ENCODE results near the gene SYCP1. TPM values are rescaled to one million over a fixed set of nuclear protein-coding genes. Genes with fewer than 3 reads are reported as not detected.

SYCP1 gene
- total and polyA plus RNA-seq, 2 of the 13 experiments (the other 11 are each of a cell fraction or from before 2014, with no cell fraction given), result not detected

DNA sequence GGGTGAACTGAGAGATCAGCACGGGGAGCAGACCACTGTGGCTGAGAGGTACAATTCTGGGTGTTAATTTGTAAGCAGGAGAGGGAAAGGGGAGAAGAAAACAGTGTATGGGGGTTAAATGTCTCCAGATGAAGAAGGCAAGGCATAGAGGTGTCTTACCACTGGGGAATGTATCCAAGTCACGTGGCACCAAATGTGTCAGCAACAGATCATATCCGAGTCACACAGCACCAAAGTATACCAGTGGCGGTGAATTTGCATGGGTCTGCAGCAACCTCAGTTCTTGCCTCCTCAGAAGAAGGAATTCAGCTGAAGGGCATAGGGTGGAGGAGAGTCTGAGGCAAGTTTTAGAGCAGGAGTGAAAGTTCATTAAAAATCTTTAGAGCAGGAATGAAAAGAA, 21.2 kb upstream of the SYCP1 start:
- DNase-seq (ENCODE audit: low spot score), result no peak
- BruUV-seq (replicated peaks), result no TSS peak
- Histone ChIP-seq H2AFZ (ENCODE audit: low read length) (peak overlapping the region; percentile 24), H4K20me1 (ENCODE audit: insufficient read depth, low read length) (no peaks in the 10 kb centered on the region), H3K36me3 (replicated peaks in 1 of 2; ENCODE audit: control insufficient read depth in 1 of 2, insufficient read depth in 2 of 2, low read length in 2 of 2) (no peaks in the 10 kb centered on the region), H3K27me3 (ENCODE audit: control insufficient read depth in 1 of 2, insufficient read depth in 2 of 2, low read length in 2 of 2) (peaks cover 0 to 2% of the 10 kb centered on the region in 2 experiments; a peak in 2 of 5 replicates), H3K9ac (ENCODE audit: insufficient read depth, low read depth, low read length) (no peak overlapping the region), H3K9me3 (ENCODE audit: low read length) (no peaks in the 10 kb centered on the region), H3K4me2 (ENCODE audit: low read depth, low read length) (peak overlapping the region; percentile 39; the same call in 1 of the 2 replicates), H3K4me1 (ENCODE audit: insufficient read depth, low read length) (no peaks in the 10 kb centered on the region), H3K79me2 (ENCODE audit: insufficient read depth, low read length) (no peaks in the 10 kb centered on the region), H3K27ac (ENCODE audit: extremely low read length, insufficient read depth, low read length) (no peak overlapping the region), H3K4me3 (replicated peaks in 1 of 3; ENCODE audit: insufficient read depth in 1 of 3, low read depth in 2 of 3, low read length in 3 of 3) (no peak overlapping the region)
- in situ Hi-C loops (cut with HindIII; ENCODE audit: extremely low pct_ligation_motif_present, low pct_unique_long_range_greater_than_20kb), result no loop called here
- no peak for TF ChIP-seq KAT8 (CRISPR knock-in tag; IDR thresholded peaks at IDR 0.05)
- TF ChIP-seq AHR (CRISPR knock-in tag; IDR thresholded peaks at IDR 0.05), result no peak
- TF ChIP-seq ZNF263 (CRISPR knock-in tag; IDR thresholded peaks at IDR 0.05), result no peak
- TF ChIP-seq ZNF790 (CRISPR knock-in tag; IDR thresholded peaks at IDR 0.05; ENCODE audit: borderline replicate concordance), result no peak
- TF ChIP-seq, protein P1, sequence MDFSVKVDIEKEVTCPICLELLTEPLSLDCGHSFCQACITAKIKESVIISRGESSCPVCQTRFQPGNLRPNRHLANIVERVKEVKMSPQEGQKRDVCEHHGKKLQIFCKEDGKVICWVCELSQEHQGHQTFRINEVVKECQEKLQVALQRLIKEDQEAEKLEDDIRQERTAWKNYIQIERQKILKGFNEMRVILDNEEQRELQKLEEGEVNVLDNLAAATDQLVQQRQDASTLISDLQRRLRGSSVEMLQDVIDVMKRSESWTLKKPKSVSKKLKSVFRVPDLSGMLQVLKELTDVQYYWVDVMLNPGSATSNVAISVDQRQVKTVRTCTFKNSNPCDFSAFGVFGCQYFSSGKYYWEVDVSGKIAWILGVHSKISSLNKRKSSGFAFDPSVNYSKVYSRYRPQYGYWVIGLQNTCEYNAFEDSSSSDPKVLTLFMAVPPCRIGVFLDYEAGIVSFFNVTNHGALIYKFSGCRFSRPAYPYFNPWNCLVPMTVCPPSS (IDR thresholded peaks at IDR 0.05), result no peak
- TF ChIP-seq KLF16 (CRISPR knock-in tag; IDR thresholded peaks at IDR 0.05), result no peak
- no peak for TF ChIP-seq ONECUT2 (CRISPR knock-in tag; IDR thresholded peaks at IDR 0.05)
- TF ChIP-seq, protein P2, sequence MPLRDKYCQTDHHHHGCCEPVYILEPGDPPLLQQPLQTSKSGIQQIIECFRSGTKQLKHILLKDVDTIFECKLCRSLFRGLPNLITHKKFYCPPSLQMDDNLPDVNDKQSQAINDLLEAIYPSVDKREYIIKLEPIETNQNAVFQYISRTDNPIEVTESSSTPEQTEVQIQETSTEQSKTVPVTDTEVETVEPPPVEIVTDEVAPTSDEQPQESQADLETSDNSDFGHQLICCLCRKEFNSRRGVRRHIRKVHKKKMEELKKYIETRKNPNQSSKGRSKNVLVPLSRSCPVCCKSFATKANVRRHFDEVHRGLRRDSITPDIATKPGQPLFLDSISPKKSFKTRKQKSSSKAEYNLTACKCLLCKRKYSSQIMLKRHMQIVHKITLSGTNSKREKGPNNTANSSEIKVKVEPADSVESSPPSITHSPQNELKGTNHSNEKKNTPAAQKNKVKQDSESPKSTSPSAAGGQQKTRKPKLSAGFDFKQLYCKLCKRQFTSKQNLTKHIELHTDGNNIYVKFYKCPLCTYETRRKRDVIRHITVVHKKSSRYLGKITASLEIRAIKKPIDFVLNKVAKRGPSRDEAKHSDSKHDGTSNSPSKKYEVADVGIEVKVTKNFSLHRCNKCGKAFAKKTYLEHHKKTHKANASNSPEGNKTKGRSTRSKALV (CRISPR knock-in tag; IDR thresholded peaks at IDR 0.05), result no peak
- TF ChIP-seq ZNF549 (CRISPR knock-in tag; IDR thresholded peaks at IDR 0.05), result no peak
- TF ChIP-seq ZSCAN21 (CRISPR knock-in tag; IDR thresholded peaks at IDR 0.05; ENCODE audit: borderline replicate concordance), result no peak
- no peak for TF ChIP-seq HMGXB3 (CRISPR knock-in tag; IDR thresholded peaks at IDR 0.05; ENCODE audit: borderline replicate concordance)
- TF ChIP-seq ZNF670 (CRISPR knock-in tag; IDR thresholded peaks at IDR 0.05; ENCODE audit: borderline replicate concordance), result no peak
- TF ChIP-seq MTF2 (CRISPR knock-in tag; IDR thresholded peaks at IDR 0.05; ENCODE audit: borderline replicate concordance), result no peak
- no peak for TF ChIP-seq IRF1 (CRISPR knock-in tag; IDR thresholded peaks at IDR 0.05; ENCODE audit: low read depth)
- no peak for TF ChIP-seq NR2F2 (IDR thresholded peaks at IDR 0.05; ENCODE audit: borderline replicate concordance, low read depth)
- no peak for TF ChIP-seq THAP8 (CRISPR knock-in tag; IDR thresholded peaks at IDR 0.05; ENCODE audit: borderline replicate concordance)
- ChIA-PET CTCF (ENCODE audit: low intra/inter-chr PET ratio, low total read pairs) (no interaction called here), POLR2A (no interaction called here)
- ATAC-seq, result no peak
- no peak for FAIRE-seq
- intact Hi-C loops (cut with micrococcal nuclease; ENCODE audit: unreplicated experiment), result no loop called here
- WGBS (ENCODE audit: low lambda C conversion rate), result 22% methylated on average over 4 of the region's 4 CpGs
